Liver (tissue), 3 donors: ENCODE results near the gene LRRTM4.
"Not testable (repeated sequence)": the region's sequence is repeated elsewhere in the genome, so short reads cannot be mapped to it uniquely, and the experiment has no call there.

ENCODE experiments used
- CTCF ChIP-seq: fragments of 150-350 bp; IDR thresholded peaks from 2 replicates; pipeline ENCODE4 v1.5.1; 2017; ENCODE audit warnings: improper control_type of control experiment, low read depth, low read length; ENCODE audit not compliant: missing input control
- FOXA1 ChIP-seq: IDR thresholded peaks from 2 replicates; pipeline ENCODE4 v1.6.1; 2016; ENCODE audit warnings: antibody characterized with exemption
- GABPA ChIP-seq, 2 donors: IDR thresholded peaks in 1 of 2; conservative IDR thresholded peaks in 1 of 2; 2 replicates each; pipeline ENCODE4 v1.6.1; 2016; ENCODE audit warnings: antibody characterized with exemption in 2 of 2, mild to moderate bottlenecking in 1 of 2, moderate library complexity in 1 of 2
- JUND ChIP-seq, 2 donors: IDR thresholded peaks; 2 replicates each; pipeline ENCODE4 v1.6.1; 2016; ENCODE audit warnings: antibody characterized with exemption in 2 of 2
- RAD21 ChIP-seq, 2 donors: IDR thresholded peaks; 2 replicates each; pipeline ENCODE4 v1.6.1; 2016; ENCODE audit warnings: antibody characterized with exemption in 2 of 2, mild to moderate bottlenecking in 2 of 2
- RXRA ChIP-seq, 2 donors: IDR thresholded peaks; 2 replicates each; pipeline ENCODE4 v1.6.1; 2017 to 2018; ENCODE audit warnings: antibody characterized with exemption in 2 of 2, mild to moderate bottlenecking in 1 of 2
- SP1 ChIP-seq: IDR thresholded peaks from 2 replicates; pipeline ENCODE4 v1.6.1; 2018; ENCODE audit warnings: antibody characterized with exemption, mild to moderate bottlenecking
- TAF1 ChIP-seq: conservative IDR thresholded peaks from 2 replicates; pipeline ENCODE4 v1.6.1; 2016; ENCODE audit warnings: antibody characterized with exemption, mild to moderate bottlenecking
- ZBTB33 ChIP-seq: IDR thresholded peaks from 2 replicates; pipeline ENCODE4 v1.6.1; 2016; ENCODE audit warnings: antibody characterized with exemption
- TF ChIP-seq, protein P1 (sequence below): IDR thresholded peaks from 2 replicates; pipeline ENCODE4 v1.6.1; 2016; ENCODE audit warnings: antibody characterized with exemption
- TF ChIP-seq, protein P2 (sequence below): IDR thresholded peaks from 2 replicates; pipeline ENCODE4 v1.6.1; 2016; ENCODE audit warnings: antibody characterized with exemption
- donor health status: healthy.
- donor health status: healthy.

- not testable (repeated sequence) for TF ChIP-seq CTCF; TAF1; RAD21 (IDR thresholded peaks at IDR 0.05); FOXA1; GABPA (IDR thresholded peaks at IDR 0.05 in 1 of 2, conservative IDR thresholded peaks at IDR 0.05 in 1 of 2); ZBTB33; SP1; RXRA (IDR thresholded peaks at IDR 0.05); JUND (IDR thresholded peaks at IDR 0.05)
- TF ChIP-seq, protein P1, sequence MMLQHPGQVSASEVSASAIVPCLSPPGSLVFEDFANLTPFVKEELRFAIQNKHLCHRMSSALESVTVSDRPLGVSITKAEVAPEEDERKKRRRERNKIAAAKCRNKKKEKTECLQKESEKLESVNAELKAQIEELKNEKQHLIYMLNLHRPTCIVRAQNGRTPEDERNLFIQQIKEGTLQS = not testable (repeated sequence)
- TF ChIP-seq, protein P2, sequence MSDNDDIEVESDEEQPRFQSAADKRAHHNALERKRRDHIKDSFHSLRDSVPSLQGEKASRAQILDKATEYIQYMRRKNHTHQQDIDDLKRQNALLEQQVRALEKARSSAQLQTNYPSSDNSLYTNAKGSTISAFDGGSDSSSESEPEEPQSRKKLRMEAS = not testable (repeated sequence)
These were observed 393.7 kb downstream of the LRRTM4 start for GRCh38 chr2:77128479-77128878.
